GM13977 (cell line): ENCODE data around the gene SLC16A5.
"Not testable (repeated sequence)": the region's sequence is repeated elsewhere in the genome, so short reads cannot be mapped to it uniquely, and the experiment has no call there.

Source experiments
- DNase-seq: peaks from one replicate; pipeline ENCODE4 v3.0.0; 2012; ENCODE audit warnings: low spot score
- in situ Hi-C: fragments of 300-500 bp; cut with MboI; formaldehyde crosslinking; loops from one replicate; pipeline ENCODE4 v1.12.0; 2022; ENCODE audit warnings: low sequenced_read_pairs, low pct_unique_long_range_greater_than_20kb, mixed read lengths, inconsistent platforms; ENCODE audit not compliant: unreplicated experiment
- TF ChIP-seq, protein P1 (sequence below): IDR thresholded peaks from 2 replicates; pipeline ENCODE4 v1.5.1; 2012; ENCODE audit warnings: mild to moderate bottlenecking, control low read depth; ENCODE audit not compliant: insufficient read depth; ENCODE audit errors: extremely low read depth, missing control alignments

Gene SLC16A5

DNA sequence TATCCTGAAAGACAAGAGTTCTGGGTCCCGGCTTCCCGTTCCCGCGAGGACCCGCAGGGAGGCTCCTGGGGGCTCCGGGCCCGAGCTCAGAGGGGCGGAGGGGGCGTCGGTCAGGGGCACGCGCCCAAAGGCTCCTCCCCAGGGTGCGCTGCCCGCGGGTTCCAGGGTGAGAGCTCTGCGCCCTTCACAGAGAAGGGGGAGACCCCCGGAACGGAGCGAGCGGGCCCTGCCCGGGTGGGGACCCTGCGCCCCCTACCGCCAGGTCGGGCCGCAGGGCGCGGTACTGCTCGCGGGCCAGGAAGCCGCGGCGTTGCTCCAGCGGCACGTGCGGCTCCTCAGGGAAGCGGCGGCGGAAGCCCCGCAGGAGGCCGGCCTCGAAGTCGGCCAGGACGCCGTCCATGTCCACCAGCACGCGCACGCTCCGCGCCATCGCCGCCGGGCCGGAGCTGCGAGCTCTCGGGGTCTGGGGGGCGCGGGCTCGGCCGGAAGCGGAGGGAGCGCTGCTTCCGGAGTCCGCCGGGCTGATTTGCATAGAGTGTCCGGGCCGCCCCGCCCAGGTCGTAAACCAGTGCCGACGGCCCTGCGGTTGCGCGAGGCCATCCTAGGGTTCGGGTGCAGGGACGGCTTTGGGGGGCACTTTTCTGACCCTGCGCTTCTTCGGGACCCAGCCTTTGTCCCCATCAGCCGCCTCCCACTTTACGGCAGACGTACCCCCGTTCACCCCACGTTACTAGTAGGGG is 43.7 kb downstream of the SLC16A5 start, which contains the start of gene NT5C:
Gene NT5C, minus strand, starts transcription at position 465 of the 740 bp plus-strand sequence. Its CDS starts 35 bp downstream, at position 430.
- DNase-seq = peak; percentile 95
- TF ChIP-seq, protein P1, sequence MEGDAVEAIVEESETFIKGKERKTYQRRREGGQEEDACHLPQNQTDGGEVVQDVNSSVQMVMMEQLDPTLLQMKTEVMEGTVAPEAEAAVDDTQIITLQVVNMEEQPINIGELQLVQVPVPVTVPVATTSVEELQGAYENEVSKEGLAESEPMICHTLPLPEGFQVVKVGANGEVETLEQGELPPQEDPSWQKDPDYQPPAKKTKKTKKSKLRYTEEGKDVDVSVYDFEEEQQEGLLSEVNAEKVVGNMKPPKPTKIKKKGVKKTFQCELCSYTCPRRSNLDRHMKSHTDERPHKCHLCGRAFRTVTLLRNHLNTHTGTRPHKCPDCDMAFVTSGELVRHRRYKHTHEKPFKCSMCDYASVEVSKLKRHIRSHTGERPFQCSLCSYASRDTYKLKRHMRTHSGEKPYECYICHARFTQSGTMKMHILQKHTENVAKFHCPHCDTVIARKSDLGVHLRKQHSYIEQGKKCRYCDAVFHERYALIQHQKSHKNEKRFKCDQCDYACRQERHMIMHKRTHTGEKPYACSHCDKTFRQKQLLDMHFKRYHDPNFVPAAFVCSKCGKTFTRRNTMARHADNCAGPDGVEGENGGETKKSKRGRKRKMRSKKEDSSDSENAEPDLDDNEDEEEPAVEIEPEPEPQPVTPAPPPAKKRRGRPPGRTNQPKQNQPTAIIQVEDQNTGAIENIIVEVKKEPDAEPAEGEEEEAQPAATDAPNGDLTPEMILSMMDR = peak; percentile 78
- in situ Hi-C loops = no loop called here

DNA sequence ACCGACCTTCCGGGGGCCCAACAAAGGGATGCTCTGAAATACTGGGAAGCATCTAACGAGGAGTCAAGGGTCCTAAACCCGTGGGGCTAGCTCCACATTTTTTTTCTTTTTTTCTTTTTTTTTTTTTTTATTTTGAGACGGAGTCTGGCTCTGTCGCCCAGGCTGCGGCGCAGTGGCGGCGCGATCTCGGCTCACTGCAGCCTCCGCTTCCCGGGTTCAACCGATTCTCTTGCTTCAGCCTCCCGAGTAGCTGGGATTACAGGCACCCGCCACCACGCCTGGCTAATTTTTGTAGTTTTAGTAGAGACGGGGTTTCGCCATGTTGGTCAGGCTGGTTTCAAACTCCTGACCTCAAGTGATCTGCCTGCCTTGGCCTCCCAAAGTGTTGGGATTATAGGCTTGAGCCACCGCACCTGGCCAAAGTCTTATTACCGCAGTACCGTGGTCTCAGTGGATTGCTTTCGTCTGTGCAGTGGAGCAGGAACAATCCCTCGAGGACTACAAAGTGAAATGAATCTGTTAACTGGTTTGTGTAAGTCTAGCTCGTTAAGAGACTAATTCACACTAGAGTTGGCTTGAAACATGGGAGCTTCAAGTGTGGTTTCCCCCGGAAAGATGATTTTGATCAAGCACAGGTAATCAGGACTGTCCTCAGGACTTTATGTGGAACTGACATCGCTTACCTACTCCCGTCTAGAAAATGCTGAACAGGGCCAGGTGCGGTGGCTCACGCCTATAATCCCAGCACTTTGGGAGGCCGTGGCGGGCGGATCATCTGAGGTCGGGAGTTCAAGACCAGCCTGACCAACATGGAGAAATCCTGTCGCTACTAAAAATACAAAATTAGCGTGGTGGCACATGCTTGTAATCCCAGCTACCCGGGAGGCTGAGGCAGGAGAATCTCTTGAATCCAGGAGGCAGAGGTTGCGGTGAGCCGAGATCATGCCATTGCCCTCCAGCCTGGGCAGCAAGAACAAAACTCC is 44.6 kb downstream of the SLC16A5 start:
- in situ Hi-C loops, DNase-seq: not testable (repeated sequence)

DNA sequence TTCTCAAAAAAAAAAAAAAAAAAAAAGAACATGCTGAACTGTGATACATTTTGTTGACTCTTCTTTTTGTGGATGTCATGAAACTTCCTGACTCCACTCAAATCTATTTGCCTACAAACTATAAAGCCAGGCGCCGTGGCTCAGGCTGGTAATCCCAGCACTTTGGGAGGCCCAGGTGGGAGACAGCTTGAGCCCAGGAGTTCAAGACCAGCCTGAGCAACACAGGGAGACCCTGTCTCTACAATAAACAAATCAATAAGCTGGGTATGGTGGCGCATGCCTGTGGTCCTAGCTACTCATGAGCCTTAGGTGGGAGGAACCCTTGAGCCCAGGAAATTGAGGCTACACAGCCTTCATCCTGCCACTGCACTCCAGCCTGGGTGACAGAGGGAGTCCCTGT is 45.2 kb downstream of the SLC16A5 start:
- in situ Hi-C loops = no loop called here
- DNase-seq = no peak
- TF ChIP-seq, protein P1 = no peak

DNA sequence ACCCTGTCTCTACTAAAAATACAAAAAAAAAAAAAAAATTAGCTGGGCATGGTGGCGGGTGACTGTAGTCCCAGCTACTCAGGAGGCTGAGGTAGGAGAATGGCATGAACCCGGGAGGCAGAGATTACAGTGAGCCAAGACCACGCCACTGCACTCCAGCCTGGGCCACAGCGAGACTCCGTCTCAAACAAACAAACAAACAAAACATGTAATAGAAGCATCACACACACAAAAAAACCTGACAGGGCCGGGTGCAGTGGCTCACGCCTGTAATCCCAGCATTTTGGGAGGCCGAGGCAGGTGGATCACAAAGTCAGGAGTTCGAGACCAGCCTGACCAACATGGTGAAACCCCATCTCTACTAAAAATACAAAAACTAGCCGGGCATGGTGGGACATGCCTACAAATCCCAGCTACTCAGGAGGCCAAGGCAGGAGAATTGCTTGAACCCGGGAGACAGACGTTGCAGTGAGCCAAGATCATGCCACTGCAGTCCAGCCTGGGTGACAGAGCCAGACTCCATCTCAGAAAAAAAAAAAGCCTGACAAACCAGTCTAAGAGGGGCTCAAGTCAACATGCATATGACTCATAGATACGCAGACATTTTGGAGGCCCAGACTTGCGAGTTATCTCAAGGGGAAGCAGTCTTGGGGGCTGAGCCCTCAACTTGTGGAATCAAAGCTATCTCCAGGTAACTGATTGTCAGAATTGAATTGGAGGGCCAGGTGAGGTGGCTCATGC is 46.0 kb downstream of the SLC16A5 start:
- DNase-seq, in situ Hi-C loops: not testable (repeated sequence)

DNA sequence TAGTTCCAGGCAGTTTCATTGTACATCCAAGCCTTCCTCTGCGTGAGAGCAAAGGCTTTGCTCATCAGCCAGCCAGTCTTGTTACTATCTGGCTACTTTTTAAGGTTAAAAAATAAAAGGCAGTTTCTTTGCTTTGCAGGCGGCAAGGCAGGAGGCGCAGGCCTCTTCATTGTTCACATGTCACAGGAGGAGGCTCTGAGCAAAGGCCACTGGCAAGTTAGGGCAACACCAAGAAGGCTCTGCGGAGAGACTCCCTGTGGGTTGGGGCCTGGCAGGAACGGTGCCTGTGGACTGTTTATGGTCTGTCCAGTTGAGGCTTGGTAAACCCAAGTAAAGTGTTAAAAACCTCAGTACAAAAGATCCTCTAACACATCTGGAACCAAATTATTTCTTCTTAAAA is 47.7 kb downstream of the SLC16A5 start:
- in situ Hi-C loops = no loop called here
- TF ChIP-seq, protein P1 = no peak
- DNase-seq = no peak

DNA sequence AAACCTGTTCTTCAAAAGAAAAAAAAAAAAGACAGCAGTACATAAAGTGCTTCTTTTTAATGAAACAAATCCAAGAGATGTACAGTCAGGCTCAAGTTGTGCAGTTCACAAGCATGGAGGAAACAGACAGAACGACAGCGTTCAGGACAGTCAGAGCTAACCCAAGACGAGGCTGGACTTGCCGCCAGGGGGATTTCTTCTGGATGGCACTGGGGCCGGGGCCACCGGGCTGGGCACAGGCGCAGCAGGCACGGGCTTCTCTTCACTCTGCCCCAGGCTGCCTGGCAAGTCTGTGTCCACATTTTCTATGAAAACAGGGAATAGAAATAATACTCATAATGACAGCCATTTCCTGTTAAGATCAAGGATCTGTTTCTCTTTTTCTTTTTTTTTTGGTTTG is 48.2 kb downstream of the SLC16A5 start:
- in situ Hi-C loops = no loop called here
- no peak for DNase-seq
- TF ChIP-seq, protein P1 = no peak

DNA sequence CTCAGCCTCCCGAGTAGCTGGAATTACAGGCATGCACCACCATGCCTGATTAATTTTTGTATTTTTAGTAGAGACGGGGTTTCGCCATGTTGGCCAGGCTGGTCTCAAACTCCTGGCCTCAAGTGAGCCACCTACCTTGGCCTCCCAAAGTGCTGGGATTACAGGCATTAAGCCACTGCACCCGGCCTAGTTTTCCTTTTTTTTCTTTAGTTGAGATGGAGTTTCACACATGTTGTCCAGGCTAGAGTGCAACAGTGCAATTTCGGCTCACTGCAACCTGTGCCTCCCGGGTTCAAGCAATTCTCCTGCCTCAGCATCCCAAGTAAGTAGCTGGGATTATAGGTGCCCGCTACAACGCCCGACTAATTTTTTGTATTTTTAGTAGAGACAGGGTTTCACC is 50.0 kb downstream of the SLC16A5 start:
- in situ Hi-C loops, DNase-seq: not testable (repeated sequence)
